Mesendoderm (in vitro differentiated cells): ENCODE results near the gene FKBP1C.
"Not testable (repeated sequence)": the region's sequence is repeated elsewhere in the genome, so short reads cannot be mapped to it uniquely, and the experiment has no call there.

Experiments used
- DNase-seq: peaks from one replicate; pipeline ENCODE4 v3.0.0; 2013
- H2AK5ac ChIP-seq: 2 replicates; pipeline ENCODE4 v1.6.1; 2013; ENCODE audit warnings: low read length, inconsistent platforms
- H2BK120ac ChIP-seq: 2 replicates; pipeline ENCODE4 v1.6.1; 2013; ENCODE audit warnings: low read depth, mild to moderate bottlenecking, low read length, moderate library complexity, mixed read lengths
- H2BK15ac ChIP-seq: replicated peaks from 2 replicates; pipeline ENCODE4 v1.6.1; 2013; ENCODE audit warnings: low read depth, mild to moderate bottlenecking, moderate library complexity
- H2BK5ac ChIP-seq: 2 replicates; pipeline ENCODE4 v1.6.1; 2013; ENCODE audit warnings: low read length, inconsistent platforms
- H3K18ac ChIP-seq: 2 replicates; pipeline ENCODE4 v1.6.1; 2013; ENCODE audit warnings: mild to moderate bottlenecking, low read length, mixed read lengths
- H3K23ac ChIP-seq: one replicate; pipeline ENCODE4 v1.6.1; 2013; ENCODE audit warnings: low read length
- H3K27ac ChIP-seq: 2 replicates; pipeline ENCODE4 v1.5.1; 2013; ENCODE audit warnings: low read depth, mild to moderate bottlenecking, inconsistent platforms, low read length, moderate library complexity
- H3K27me3 ChIP-seq: 2 replicates; pipeline ENCODE4 v1.6.1; 2013; ENCODE audit warnings: low read length, control low read depth, mild to moderate bottlenecking, inconsistent platforms; ENCODE audit not compliant: insufficient read depth, poor library complexity
- H3K36me3 ChIP-seq: 2 replicates; pipeline ENCODE4 v1.6.1; 2013; ENCODE audit warnings: low read length, inconsistent platforms; ENCODE audit not compliant: control insufficient read depth, insufficient read depth
- H3K4ac ChIP-seq: one replicate; pipeline ENCODE4 v1.6.1; 2013; ENCODE audit warnings: low read depth, mild to moderate bottlenecking, low read length, moderate library complexity
- H3K4me1 ChIP-seq: 2 replicates; pipeline ENCODE4 v1.6.1; 2013; ENCODE audit warnings: low read depth, low read length, inconsistent platforms; ENCODE audit not compliant: control insufficient read depth
- H3K4me2 ChIP-seq: 2 replicates; pipeline ENCODE4 v1.6.1; 2013; ENCODE audit warnings: low read length
- H3K4me3 ChIP-seq: 2 replicates; pipeline ENCODE4 v1.5.1; 2013; ENCODE audit warnings: mild to moderate bottlenecking, low read length
- H3K56ac ChIP-seq: one replicate; pipeline ENCODE4 v1.6.1; 2013; ENCODE audit warnings: low read length
- H3K79me1 ChIP-seq: 2 replicates; pipeline ENCODE4 v1.6.1; 2013; ENCODE audit warnings: low read length, inconsistent platforms
- H3K79me2 ChIP-seq: 2 replicates; pipeline ENCODE4 v1.6.1; 2013; ENCODE audit warnings: mild to moderate bottlenecking, low read length; ENCODE audit not compliant: control insufficient read depth, insufficient read depth
- H3K9ac ChIP-seq: 2 replicates; pipeline ENCODE4 v1.6.1; 2013; ENCODE audit warnings: low read length, inconsistent platforms
- H4K5ac ChIP-seq: one replicate; pipeline ENCODE4 v1.6.1; 2013; ENCODE audit warnings: low read length
- H4K8ac ChIP-seq: one replicate; pipeline ENCODE4 v1.6.1; 2013; ENCODE audit warnings: low read depth, mild to moderate bottlenecking, control low read depth, low read length, moderate library complexity
- whole genome bisulfite sequencing: extraction: QIAGEN DNeasy Blood & Tissue Kit; methylation state at CpG from one replicate; pipeline ENCODE4 v1.1.7; 2013; ENCODE audit warnings: low lambda C conversion rate, missing lambda C conversion rate; ENCODE audit not compliant: insufficient coverage; ENCODE audit errors: extremely low coverage; 5-methylcytosine and 5-hydroxymethylcytosine counted together

Gene FKBP1C

DNA sequence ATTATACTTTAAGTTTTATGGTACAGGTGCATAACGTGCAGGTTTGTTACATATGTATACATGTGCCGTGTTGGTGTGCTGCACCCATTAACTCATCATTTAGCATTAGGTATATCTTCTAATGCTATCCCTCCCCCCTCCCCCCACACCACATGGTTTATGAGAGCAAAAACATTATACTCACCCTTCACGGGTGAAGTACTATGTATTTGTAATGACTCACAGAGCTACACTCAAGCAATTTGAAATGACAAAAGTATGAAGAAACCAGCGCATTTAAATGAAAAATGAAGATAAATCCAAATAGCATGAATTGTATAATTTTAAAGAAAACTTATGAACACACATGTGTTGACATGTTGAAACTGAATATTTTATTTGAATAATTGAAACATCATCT lies 14.7 kb downstream of the FKBP1C start:
- H3K27me3 ChIP-seq, H2BK120ac ChIP-seq, H3K79me2 ChIP-seq, H2BK5ac ChIP-seq, H3K18ac ChIP-seq, H3K23ac ChIP-seq, H3K4ac ChIP-seq, H3K79me1 ChIP-seq, H3K56ac ChIP-seq, H3K9ac ChIP-seq, H3K4me2 ChIP-seq, H2BK15ac ChIP-seq, H3K4me3 ChIP-seq, DNase-seq, H4K5ac ChIP-seq, H3K27ac ChIP-seq, H4K8ac ChIP-seq, H3K36me3 ChIP-seq, H2AK5ac ChIP-seq, H3K4me1 ChIP-seq: not testable (repeated sequence)
- WGBS: no CpG with 5 or more reads among the region's 4 CpGs

DNA sequence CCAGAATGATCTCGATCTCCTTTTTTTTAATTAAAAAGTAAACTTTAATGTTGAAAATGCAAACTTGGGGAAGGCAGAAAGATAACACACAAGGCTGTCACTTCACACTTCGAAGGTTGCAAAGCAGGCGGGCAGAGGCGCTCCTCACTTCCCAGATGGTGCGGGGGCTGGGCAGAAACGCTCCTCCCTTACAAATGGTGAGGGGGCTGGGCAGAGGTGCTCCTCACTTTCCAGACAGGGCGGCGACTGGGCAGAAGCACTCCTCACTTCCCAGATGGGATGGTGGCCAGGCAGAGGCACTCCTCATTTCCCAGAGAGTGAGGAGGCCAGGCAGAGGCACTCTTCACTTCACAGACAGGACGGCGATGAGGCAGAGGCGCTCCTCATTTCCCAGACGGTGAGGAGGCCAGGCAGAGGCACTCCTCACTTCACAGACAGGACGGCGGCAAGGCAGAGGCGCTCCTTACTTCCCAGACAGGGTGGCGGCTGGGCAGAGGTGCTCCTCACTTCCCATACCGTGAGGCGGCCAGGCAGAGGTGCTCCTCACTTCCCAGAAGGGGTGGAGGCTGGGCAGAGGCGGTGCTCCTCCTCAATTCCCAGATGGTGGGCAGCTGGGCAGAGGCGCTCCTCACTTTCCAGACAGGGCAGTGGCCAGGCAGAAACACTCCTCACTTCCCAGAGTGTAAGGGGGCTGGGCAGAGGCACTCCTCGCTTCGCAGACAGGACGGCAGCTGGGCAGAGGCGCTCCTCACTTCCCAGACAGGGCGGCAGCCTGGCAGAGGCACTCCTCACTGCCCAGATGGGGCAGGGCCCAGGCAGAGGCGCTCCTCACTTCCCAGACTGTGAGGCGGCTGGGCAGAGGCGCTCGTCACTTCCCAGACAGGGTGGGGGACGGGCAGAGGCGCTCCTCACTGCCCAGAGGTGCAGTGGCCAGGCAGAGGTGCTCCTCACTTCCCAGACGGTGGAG lies 16.9 kb downstream of the FKBP1C start:
- not testable (repeated sequence) for H3K79me1 ChIP-seq, H3K27me3 ChIP-seq, H3K4ac ChIP-seq, H3K4me2 ChIP-seq, H3K18ac ChIP-seq, H3K9ac ChIP-seq, H3K79me2 ChIP-seq, H4K8ac ChIP-seq, H3K27ac ChIP-seq, H4K5ac ChIP-seq, H3K4me3 ChIP-seq, H2AK5ac ChIP-seq, DNase-seq, H3K36me3 ChIP-seq, H3K4me1 ChIP-seq, H2BK5ac ChIP-seq, H2BK120ac ChIP-seq, H3K23ac ChIP-seq, H3K56ac ChIP-seq, H2BK15ac ChIP-seq
- WGBS: no CpG with 5 or more reads among the region's 32 CpGs

- H3K27me3 ChIP-seq, H2BK5ac ChIP-seq, H4K5ac ChIP-seq, H4K8ac ChIP-seq, H3K4ac ChIP-seq, H3K27ac ChIP-seq, H3K79me2 ChIP-seq, H3K56ac ChIP-seq, H3K4me1 ChIP-seq, H3K4me3 ChIP-seq, H3K36me3 ChIP-seq, H3K18ac ChIP-seq, H2AK5ac ChIP-seq, DNase-seq, H3K79me1 ChIP-seq, H3K9ac ChIP-seq, H3K23ac ChIP-seq, H3K4me2 ChIP-seq, H2BK15ac ChIP-seq, H2BK120ac ChIP-seq: not testable (repeated sequence)
- no CpG with 5 or more reads among the region's 13 CpGs for WGBS
Measured at GRCh38 chr6:63230027-63230426, 18.8 kb downstream of the FKBP1C start.

- H3K79me1 ChIP-seq, H3K79me2 ChIP-seq, H3K27me3 ChIP-seq, H3K4me1 ChIP-seq, DNase-seq, H3K23ac ChIP-seq, H2BK120ac ChIP-seq, H3K18ac ChIP-seq, H3K36me3 ChIP-seq, H4K8ac ChIP-seq, H3K27ac ChIP-seq, H4K5ac ChIP-seq, H2BK15ac ChIP-seq, H3K56ac ChIP-seq, H2BK5ac ChIP-seq, H3K4ac ChIP-seq, H3K4me3 ChIP-seq, H2AK5ac ChIP-seq, H3K4me2 ChIP-seq, H3K9ac ChIP-seq: not testable (repeated sequence)
- no CpG with 5 or more reads among the region's 12 CpGs for WGBS
Measured at GRCh38 chr6:63230511-63230910, 19.2 kb downstream of the FKBP1C start.

DNA sequence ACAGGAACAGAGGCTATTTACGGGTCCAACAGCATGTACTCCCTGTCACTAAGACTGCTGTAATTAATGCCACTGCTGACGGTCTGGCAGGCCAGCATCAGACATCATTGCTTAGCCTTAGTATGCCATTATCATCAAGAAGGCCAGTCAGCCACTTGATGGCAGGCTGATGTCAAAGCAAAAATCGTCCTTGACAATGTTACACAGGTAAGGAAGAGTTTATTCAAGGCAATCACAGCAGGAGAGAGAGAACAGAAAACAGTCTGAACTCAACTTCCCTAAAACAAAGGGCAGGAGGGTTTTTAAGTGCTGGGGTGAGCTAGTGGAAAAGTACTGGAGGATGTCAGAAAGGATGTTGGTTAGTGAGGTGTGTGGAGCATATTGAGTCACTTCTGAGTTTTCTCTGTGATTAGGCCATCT lies 25.1 kb downstream of the FKBP1C start:
- H3K27ac ChIP-seq: peak overlapping the region; percentile 1
- H4K5ac ChIP-seq: no peak overlapping the region
- no peak overlapping the region for H3K4me3 ChIP-seq
- H3K27me3 ChIP-seq: no peaks in the 10 kb centered on the region
- no peaks in the 10 kb centered on the region for H3K79me1 ChIP-seq
- WGBS: no CpG with 5 or more reads among the region's 3 CpGs
- H4K8ac ChIP-seq: no peak overlapping the region
- no peak overlapping the region for H3K9ac ChIP-seq
- no peak overlapping the region for H3K23ac ChIP-seq
- no peak overlapping the region for H2BK15ac ChIP-seq
- no peak overlapping the region for H2BK5ac ChIP-seq
- peak overlapping the region; percentile 37 for H3K56ac ChIP-seq
- H2AK5ac ChIP-seq: no peak overlapping the region
- H3K36me3 ChIP-seq: no peaks in the 10 kb centered on the region
- no peaks in the 10 kb centered on the region for H3K79me2 ChIP-seq
- no peak overlapping the region for H3K4ac ChIP-seq
- peak; percentile 80 for DNase-seq
- H3K18ac ChIP-seq: no peak overlapping the region
- no peak overlapping the region for H3K4me2 ChIP-seq
- no peaks in the 10 kb centered on the region for H3K4me1 ChIP-seq
- no peak overlapping the region for H2BK120ac ChIP-seq
